HEK293 (cell line): ENCODE results near the gene TTLL13.

Source experiments
- ELK4 ChIP-seq: IDR thresholded peaks from 2 replicates; pipeline ENCODE4 v1.6.1; 2011; ENCODE audit warnings: mild to moderate bottlenecking, low read depth, low read length, borderline replicate concordance
- GLIS2 ChIP-seq: fragments of 450-650 bp; formaldehyde crosslinking; IDR thresholded peaks from 2 replicates; pipeline ENCODE4 v1.5.1; 2016; ENCODE audit warnings: missing biosample characterization, missing genetic modification characterization
- IKZF3 ChIP-seq: fragments of 450-650 bp; IDR thresholded peaks from 2 replicates; pipeline ENCODE4 v1.5.0; 2018; ENCODE audit warnings: missing biosample characterization, mild to moderate bottlenecking, missing genetic modification characterization, moderate library complexity
- KLF17 ChIP-seq: fragments of 450-650 bp; formaldehyde crosslinking; IDR thresholded peaks from 2 replicates; pipeline ENCODE4 v1.5.1; 2016; ENCODE audit warnings: missing biosample characterization, missing genetic modification characterization
- PRDM4 ChIP-seq: fragments of 450-650 bp; formaldehyde crosslinking; IDR thresholded peaks from 2 replicates; pipeline ENCODE4 v1.5.1; 2017; ENCODE audit warnings: missing biosample characterization, missing genetic modification characterization
- SALL2 ChIP-seq: fragments of 450-650 bp; formaldehyde crosslinking; IDR thresholded peaks from 2 replicates; pipeline ENCODE4 v1.5.0; 2017; ENCODE audit warnings: missing biosample characterization, mild to moderate bottlenecking, missing genetic modification characterization, borderline replicate concordance
- SP3 ChIP-seq: fragments of 450-650 bp; formaldehyde crosslinking; IDR thresholded peaks from 2 replicates; pipeline ENCODE4 v1.5.1; 2016; ENCODE audit warnings: missing biosample characterization, missing genetic modification characterization
- TRIM28 ChIP-seq: IDR thresholded peaks from 2 replicates; pipeline ENCODE4 v1.6.1; 2011; ENCODE audit warnings: low read length, control low read depth, borderline replicate concordance
- ZBTB1 ChIP-seq: fragments of 450-650 bp; formaldehyde crosslinking; IDR thresholded peaks from 2 replicates; pipeline ENCODE4 v1.5.1; 2016; ENCODE audit warnings: missing biosample characterization, missing genetic modification characterization
- ZBTB11 ChIP-seq: fragments of 450-650 bp; formaldehyde crosslinking; conservative IDR thresholded peaks from 2 replicates; pipeline ENCODE4 v1.5.1; 2016; ENCODE audit warnings: low read depth, missing biosample characterization, missing genetic modification characterization
- ZBTB17 ChIP-seq: fragments of 450-650 bp; formaldehyde crosslinking; IDR thresholded peaks from 2 replicates; pipeline ENCODE4 v1.5.1; 2016; ENCODE audit warnings: missing biosample characterization, missing genetic modification characterization
- ZBTB48 ChIP-seq: fragments of 450-650 bp; formaldehyde crosslinking; IDR thresholded peaks from 2 replicates; pipeline ENCODE4 v1.5.1; 2016; ENCODE audit warnings: missing biosample characterization, missing genetic modification characterization
- ZFP3 ChIP-seq: fragments of 450-650 bp; formaldehyde crosslinking; IDR thresholded peaks from 2 replicates; pipeline ENCODE4 v1.5.1; 2016; ENCODE audit warnings: low read depth, missing biosample characterization, missing genetic modification characterization
- ZIC2 ChIP-seq: fragments of 450-650 bp; formaldehyde crosslinking; IDR thresholded peaks from 2 replicates; pipeline ENCODE4 v1.5.1; 2016; ENCODE audit warnings: missing biosample characterization, missing genetic modification characterization
- ZNF121 ChIP-seq: fragments of 450-650 bp; formaldehyde crosslinking; IDR thresholded peaks from 2 replicates; pipeline ENCODE4 v1.5.1; 2016; ENCODE audit warnings: missing biosample characterization, missing genetic modification characterization
- ZNF132 ChIP-seq: fragments of 450-650 bp; formaldehyde crosslinking; IDR thresholded peaks from 2 replicates; pipeline ENCODE4 v1.5.1; 2017; ENCODE audit warnings: missing biosample characterization, missing genetic modification characterization, borderline replicate concordance
- ZNF16 ChIP-seq: fragments of 450-650 bp; formaldehyde crosslinking; IDR thresholded peaks from 2 replicates; pipeline ENCODE4 v1.5.1; 2016; ENCODE audit warnings: low read depth, missing biosample characterization, missing genetic modification characterization
- ZNF175 ChIP-seq: fragments of 450-650 bp; formaldehyde crosslinking; IDR thresholded peaks from 2 replicates; pipeline ENCODE4 v1.5.1; 2016; ENCODE audit warnings: missing biosample characterization, missing genetic modification characterization
- ZNF23 ChIP-seq: fragments of 450-650 bp; formaldehyde crosslinking; IDR thresholded peaks from 2 replicates; pipeline ENCODE4 v1.5.1; 2016; ENCODE audit warnings: missing biosample characterization, missing genetic modification characterization, borderline replicate concordance
- ZNF335 ChIP-seq: fragments of 450-650 bp; formaldehyde crosslinking; conservative IDR thresholded peaks from 2 replicates; pipeline ENCODE4 v1.5.1; 2016; ENCODE audit warnings: missing biosample characterization, missing genetic modification characterization
- ZNF404 ChIP-seq: fragments of 450-650 bp; formaldehyde crosslinking; IDR thresholded peaks from 2 replicates; pipeline ENCODE4 v1.5.1; 2017; ENCODE audit warnings: missing biosample characterization, missing genetic modification characterization
- ZNF416 ChIP-seq: fragments of 450-650 bp; formaldehyde crosslinking; IDR thresholded peaks from 2 replicates; pipeline ENCODE4 v1.5.1; 2016; ENCODE audit warnings: missing biosample characterization, missing genetic modification characterization
- ZNF423 ChIP-seq: fragments of 450-650 bp; formaldehyde crosslinking; IDR thresholded peaks from 2 replicates; pipeline ENCODE4 v1.5.1; 2016; ENCODE audit warnings: missing biosample characterization, missing genetic modification characterization
- ZNF449 ChIP-seq: fragments of 450-650 bp; formaldehyde crosslinking; IDR thresholded peaks from 2 replicates; pipeline ENCODE4 v1.5.1; 2017; ENCODE audit warnings: missing biosample characterization, mild to moderate bottlenecking, missing genetic modification characterization, moderate library complexity
- ZNF654 ChIP-seq: fragments of 450-650 bp; formaldehyde crosslinking; IDR thresholded peaks from 2 replicates; pipeline ENCODE4 v1.5.1; 2016; ENCODE audit warnings: low read depth, missing biosample characterization, missing genetic modification characterization
- ZNF777 ChIP-seq: fragments of 450-650 bp; formaldehyde crosslinking; IDR thresholded peaks from 2 replicates; pipeline ENCODE4 v1.5.1; 2017; ENCODE audit warnings: missing biosample characterization, missing genetic modification characterization, borderline replicate concordance
- ZNF792 ChIP-seq: fragments of 450-650 bp; formaldehyde crosslinking; IDR thresholded peaks from 2 replicates; pipeline ENCODE4 v1.5.1; 2016; ENCODE audit warnings: missing biosample characterization, missing genetic modification characterization
- ZNF830 ChIP-seq: fragments of 450-650 bp; IDR thresholded peaks from 2 replicates; pipeline ENCODE4 v1.5.0; 2018; ENCODE audit warnings: missing biosample characterization, missing genetic modification characterization, low read depth, mild to moderate bottlenecking, moderate library complexity
- ZSCAN30 ChIP-seq: fragments of 450-650 bp; IDR thresholded peaks from 2 replicates; pipeline ENCODE4 v1.5.1; 2018; ENCODE audit warnings: missing biosample characterization, mild to moderate bottlenecking, missing genetic modification characterization, moderate library complexity
- ZXDB ChIP-seq: fragments of 450-650 bp; formaldehyde crosslinking; IDR thresholded peaks from 2 replicates; pipeline ENCODE4 v1.5.1; 2016; ENCODE audit warnings: missing biosample characterization, missing genetic modification characterization

TTLL13 gene

GRCh38 chr15:90233387-90234095, 15.8 kb upstream of the TTLL13 start, which contains the start of gene CIB1 (continued):
- TF ChIP-seq ZBTB11 (tag by site-specific recombination) (peak; percentile 56), PRDM4 (no peak), ZBTB1 (tag by site-specific recombination) (no peak), ZBTB48 (tag by site-specific recombination) (no peak), ELK4 (no peak; the same call in 1 of the 2 replicates), ZIC2 (peak; percentile 32; the same call in 1 of the 2 replicates), ZNF423 (tag by site-specific recombination) (peak; percentile 47; the same call in 1 of the 2 replicates), ZNF792 (tag by site-specific recombination) (no peak), ZNF830 (no peak), KLF17 (tag by site-specific recombination) (0 out of 2 replicates have a peak, but pooled peaks have one; percentile 64), TRIM28 (peak; percentile 46; the same call in 1 of the 2 replicates), ZNF654 (tag by site-specific recombination) (no peak), ZFP3 (tag by site-specific recombination) (no peak), IKZF3 (tag by site-specific recombination) (peak; percentile 81), ZNF121 (no peak), SP3 (tag by site-specific recombination) (peak; percentile 78), ZNF777 (tag by site-specific recombination) (no peak), GLIS2 (tag by site-specific recombination) (peak; percentile 83; the same call in 1 of the 2 replicates), ZNF23 (tag by site-specific recombination) (no peak), ZXDB (peak; percentile 88), ZNF335 (tag by site-specific recombination) (peak; percentile 93), ZNF132 (tag by site-specific recombination) (no peak), ZSCAN30 (no peak), ZNF416 (tag by site-specific recombination) (no peak), ZNF175 (tag by site-specific recombination) (no peak), ZBTB17 (tag by site-specific recombination) (peak; percentile 72), ZNF16 (tag by site-specific recombination) (no peak), ZNF449 (tag by site-specific recombination) (0 out of 2 replicates have a peak, but pooled peaks have one; percentile 20), ZNF404 (tag by site-specific recombination) (no peak), SALL2 (no peak)
